ENCODE results near the gene THSD4.
"Not testable (repeated sequence)": the region's sequence is repeated elsewhere in the genome, so short reads cannot be mapped to it uniquely, and the experiment has no call there.

THSD4 gene

DNA sequence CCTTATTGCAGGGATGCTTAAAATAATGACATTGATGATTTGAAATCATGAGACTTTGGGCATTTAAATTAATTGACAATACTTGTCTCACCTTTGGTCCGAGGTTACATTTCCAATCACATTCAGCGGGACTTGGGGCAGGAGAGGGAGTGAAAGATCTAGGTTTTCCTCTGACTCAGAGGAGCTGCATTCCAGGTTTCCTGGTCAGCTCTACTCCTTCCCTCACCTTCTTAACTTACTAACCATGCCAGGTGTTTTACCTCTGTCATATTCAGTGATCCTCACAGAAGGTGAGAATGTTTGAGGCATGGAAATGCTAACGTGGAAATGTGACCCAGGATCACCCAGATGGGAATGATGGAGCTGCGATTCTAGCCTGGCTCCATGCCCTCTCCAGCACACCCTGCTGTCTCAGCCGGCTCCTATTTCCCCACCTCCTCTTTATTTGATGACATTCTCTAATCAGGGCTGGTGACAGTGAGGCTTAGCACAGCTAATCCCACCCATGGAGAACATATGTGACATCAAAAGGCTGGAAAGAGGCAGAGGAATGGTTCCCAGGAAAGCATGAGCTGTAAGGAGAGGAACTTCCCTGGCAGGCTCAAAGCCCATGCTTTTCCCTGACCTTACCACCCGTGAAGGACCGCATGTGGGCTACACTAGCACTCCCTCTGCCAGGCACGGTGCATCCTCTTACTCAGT is 38.7 kb downstream of the THSD4 start:
- FAIRE-seq, result no peak

DNA sequence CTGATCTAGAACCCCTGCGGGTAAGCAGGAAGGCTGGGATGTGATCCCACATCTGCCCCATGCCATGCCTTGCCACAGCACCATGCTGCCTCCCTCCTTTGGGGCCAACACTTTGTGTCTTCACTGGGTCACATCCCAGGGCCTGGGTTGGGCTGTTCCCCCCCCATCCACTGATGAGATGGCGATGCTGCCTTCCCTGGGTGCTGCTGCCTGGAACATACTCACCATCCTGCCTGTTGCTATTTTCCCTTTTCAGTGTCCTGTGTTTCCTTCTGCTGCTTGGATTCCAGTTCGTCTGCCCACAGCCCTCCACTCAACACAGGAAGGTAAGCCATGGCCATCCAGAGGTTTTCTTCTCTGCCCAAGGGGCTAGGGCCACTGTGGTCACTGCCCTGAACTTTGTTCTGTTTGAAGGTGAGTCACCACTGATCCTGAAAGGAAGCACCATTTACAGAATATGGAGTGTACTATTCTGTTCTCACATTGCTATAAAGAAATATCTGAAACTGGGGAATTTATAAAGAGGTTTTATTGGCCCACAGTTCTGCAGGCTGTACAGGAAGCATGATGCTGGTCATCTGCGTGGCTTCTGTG is 39.4 kb downstream of the THSD4 start:
- FAIRE-seq, result no peak

DNA sequence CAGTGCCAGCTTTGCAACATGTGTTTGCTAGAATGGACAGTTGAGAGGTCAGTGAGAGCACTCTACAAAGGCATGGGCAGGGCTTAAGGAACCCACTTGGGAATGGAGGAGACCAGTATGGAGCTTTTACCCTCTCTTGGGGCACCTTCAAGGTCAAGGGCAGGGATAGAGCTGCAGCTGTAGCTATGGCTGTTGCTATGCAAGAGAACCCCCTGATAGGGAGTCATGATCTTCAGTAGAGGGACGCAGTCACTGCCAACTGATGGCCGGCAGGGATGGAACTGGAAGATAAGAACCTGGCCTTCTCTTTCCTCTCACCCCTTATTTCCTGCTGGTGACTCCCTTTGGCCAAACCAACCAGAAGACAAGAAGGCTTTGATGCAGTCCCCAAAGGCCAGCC is 40.3 kb downstream of the THSD4 start:
- no peak for FAIRE-seq

DNA sequence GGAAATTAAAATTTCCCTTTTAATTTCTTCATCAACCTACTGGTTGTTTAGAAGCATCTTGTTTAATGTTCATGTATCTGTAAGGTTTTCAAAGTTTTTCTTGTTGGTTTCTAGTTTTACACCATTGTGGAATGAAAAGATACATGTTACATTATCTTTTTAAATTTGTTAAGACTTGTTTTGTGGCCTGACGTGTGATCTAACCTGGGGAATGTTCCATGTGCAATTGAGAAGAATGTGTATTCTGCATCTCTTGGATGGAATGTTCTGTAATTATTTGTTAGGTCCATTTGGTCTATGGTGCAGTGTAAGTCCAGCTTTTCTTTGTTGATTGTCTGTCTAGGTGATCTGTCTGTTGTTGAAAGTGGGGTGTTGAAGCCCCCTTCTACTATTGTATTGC is 45.7 kb downstream of the THSD4 start:
- FAIRE-seq, result no peak

DNA sequence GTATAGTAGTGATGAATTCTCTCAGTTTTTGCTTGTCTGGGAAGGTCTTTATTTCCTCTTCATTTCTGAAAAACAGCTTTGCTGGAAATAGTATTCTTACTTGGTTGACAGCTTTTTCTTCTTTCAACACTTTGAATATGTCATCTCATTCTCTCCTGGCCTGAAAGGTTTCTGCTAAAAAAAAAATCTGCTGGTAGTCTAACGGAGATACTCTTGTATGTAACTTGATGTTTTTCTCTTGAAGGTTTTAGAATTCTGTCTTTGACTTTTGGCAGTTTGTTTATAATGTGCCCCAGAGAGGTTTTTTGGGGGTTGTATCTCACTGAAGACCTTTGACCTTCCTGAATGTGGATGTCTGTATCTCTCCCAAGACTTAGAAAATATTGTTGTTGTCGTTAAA is 47.0 kb downstream of the THSD4 start:
- no peak for FAIRE-seq

DNA sequence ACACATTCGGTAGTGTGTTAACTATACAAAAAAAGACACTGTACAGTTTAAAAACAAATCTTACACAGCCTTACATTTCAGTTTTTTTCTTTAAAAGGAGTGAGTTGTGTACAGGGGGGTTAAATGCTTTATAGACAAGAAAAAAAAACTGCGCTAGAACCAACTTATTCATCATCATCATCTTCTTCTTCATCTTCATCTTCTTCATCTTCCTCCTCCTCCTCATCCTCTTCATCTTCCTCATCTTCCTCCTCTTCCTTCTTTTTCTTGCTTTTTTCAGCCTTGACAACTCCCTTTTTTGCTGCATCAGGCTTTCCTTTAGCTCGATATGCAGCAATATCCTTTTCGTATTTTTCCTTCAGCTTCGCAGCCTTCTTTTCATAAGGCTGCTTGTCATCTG is 49.3 kb downstream of the THSD4 start:
- FAIRE-seq, result not testable (repeated sequence)

DNA sequence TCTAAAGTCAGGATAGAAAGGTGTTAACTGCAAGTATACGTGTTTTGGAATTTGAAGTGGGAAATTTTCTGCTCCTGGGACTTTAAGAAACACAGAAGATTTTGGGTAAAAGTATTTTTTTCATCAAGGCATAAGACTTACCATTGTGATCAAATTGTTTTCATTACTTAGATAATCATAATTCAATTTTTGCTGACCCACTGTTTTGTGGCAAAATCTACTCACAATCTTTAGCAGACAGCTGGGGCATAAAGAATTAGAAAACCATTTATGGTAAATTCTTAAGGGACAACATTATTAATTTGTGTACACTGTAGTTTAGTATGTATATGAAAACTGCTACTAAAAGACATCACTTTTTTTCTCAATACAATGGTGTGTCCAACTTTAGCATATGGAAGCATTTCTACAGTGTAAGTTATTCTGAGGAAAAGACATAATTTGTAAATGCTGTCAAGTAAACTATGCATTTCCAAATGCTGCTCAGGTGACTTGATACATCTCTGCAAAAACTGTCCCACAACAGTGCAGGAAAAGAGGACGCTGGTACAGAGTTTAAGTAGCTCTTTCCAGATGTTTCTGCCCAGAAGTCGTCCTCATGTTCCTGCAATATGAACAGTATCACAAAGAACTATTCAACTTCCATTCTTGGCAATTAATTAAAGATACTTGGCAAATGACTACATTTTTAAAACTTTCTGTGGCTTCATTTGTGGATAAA is 52.3 kb downstream of the THSD4 start:
- no peak for FAIRE-seq

DNA sequence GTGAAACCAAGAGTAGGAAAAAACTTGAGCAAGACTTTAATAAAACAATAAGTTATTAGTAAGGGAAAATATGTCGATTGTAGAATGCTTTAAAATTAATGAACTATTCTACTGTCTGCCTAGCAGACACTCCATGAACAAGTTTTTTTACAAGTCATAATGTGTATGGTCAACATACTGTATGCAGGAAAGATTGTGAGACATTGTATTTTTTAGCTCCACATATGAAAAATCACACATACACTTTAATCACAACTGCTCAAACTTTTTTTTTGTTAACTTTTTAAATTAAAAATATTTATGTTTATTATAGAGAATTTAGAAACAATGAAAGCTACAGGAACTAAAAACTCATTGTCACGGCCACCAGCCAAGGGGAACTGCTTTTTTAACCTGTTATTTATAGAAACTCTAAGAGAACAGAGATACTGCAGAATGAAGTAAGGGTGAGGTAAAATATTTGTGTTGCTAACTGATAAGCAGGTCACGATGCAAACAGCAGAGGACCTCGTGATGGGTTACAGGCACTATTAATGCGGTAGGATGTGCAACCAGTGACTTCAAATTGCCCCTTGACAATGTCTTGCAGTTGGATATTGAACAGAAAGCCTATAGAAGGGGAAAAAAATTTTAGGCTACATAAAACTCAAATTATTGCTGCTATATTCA is 53.0 kb downstream of the THSD4 start:
- FAIRE-seq, result no peak

DNA sequence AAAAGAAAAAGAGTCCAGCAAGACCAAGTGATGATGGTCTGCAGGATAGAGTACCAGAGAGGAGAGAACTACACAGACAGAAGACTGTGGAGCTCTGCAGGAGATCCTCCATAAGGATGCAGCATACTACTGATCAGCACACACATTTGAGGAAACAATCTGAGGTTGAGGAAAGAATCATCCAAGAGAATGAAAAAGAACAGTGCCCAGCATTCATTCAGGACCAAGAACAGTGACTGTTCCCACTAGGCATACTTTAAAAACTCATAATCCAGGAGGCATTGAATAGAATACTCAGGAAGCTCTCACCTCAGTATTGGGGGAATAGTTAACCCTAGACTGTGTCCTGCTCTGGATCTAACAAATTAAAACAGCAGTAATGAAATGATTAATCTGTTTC is 54.9 kb downstream of the THSD4 start:
- no peak for FAIRE-seq

DNA sequence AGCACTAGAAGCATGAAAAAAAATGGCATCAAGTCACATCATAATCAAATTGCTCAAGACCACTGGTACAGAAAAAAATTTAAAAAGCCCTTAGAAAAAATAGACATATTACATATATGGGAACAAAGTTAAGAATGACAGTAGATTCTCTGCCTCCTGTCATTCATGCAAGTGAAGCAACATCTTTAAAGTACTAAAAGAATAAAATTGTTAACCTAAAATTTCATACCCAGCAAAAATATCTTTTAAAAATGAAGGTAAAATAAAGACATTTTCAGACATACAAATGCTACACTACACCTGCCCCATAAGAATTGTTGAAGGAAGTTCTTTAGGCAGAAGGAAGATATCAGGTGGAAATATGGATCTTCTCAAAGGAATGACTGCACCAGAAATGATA is 55.9 kb downstream of the THSD4 start:
- no peak for FAIRE-seq

DNA sequence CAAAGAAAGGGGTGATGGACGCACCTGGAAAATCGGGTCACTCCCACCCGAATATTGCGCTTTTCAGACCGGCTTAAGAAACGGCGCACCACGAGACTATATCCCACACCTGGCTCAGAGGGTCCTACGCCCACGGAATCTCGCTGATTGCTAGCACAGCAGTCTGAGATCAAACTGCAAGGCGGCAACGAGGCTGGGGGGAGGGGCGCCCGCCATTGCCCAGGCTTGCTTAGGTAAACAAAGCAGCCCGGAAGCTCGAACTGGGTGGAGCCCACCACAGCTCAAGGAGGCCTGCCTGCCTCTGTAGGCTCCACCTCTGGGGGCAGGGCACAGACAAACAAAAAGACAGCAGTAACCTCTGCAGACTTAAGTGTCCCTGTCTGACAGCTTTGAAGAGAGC is 59.1 kb downstream of the THSD4 start:
- FAIRE-seq, result not testable (repeated sequence)

DNA sequence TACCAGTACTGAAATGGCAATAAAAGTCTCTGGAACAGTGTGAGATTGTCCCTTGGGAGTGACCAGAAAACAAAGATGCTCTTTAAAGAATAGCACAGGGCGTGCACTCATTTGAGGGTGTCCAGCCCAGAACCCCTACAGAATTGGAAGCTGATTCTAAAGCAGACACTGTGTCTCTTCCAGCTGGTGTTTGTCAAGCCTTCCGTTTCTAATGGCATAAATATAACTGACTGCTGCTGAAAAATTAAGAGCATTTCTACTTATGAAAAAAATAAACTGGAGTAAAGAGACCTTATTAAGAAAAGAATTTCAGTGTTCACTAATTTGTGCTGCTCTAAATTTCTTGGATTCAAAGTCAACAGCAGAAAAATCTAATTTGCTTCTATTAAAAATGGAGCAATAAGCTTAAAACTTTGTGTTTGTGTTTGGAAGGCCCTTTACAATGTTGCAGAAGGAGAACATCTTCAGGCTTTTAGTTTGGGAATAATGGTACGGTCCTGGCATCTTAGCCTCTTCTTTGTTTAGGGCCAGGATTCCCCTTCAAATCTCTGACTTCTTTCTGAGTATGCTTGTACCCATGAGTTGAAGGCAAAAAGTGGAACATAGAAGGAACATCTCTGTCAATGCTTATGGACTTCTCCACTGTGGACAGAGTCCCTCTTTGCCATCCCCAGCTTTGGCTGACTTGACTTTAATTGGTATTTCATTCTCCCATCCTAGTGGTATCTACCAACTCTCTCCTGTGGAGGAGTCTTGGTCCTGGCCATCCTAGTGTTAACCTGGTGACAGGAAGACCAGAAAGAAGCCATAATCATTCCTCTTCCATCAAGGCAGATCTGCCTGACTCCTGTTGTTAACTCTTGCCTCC is 65.9 kb downstream of the THSD4 start:
- FAIRE-seq, result no peak

DNA sequence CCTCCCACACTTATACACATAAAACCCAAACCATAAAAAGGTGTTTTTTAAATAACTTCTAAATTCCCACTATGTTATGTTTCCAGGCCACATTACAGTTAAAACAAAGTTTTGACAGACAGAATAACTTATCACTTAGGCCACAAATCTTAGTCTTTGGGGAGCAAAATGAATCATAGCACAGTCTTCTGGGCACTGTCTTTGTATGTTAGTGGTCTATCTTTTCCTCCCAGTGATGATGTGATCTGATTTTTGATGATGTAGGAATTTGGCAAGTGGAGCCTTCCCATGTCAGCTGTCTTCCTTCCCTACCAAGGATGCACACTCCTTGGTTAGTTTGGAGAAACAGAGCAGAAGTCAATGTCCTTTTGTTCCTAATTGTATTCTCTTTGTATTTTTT is 67.3 kb downstream of the THSD4 start:
- FAIRE-seq, result no peak

DNA sequence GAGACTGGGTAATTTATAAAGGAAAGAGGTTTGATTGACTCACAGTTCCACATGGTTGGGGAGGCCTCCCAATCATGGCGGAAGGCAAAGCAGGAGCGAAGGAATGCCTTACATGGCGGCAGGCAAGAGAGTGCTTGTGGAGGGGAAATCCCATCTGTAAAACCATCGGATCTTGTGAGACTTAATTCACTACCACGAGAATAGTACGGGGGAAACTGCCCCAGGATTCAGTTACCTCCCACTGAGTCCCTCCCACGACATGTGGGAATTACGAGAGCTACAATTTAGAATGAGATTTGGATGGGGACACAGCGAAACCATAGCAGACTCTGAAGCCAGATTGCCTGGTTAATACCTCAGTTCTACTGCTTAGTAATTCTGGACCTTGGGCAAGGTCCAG is 67.8 kb downstream of the THSD4 start:
- no peak for FAIRE-seq

DNA sequence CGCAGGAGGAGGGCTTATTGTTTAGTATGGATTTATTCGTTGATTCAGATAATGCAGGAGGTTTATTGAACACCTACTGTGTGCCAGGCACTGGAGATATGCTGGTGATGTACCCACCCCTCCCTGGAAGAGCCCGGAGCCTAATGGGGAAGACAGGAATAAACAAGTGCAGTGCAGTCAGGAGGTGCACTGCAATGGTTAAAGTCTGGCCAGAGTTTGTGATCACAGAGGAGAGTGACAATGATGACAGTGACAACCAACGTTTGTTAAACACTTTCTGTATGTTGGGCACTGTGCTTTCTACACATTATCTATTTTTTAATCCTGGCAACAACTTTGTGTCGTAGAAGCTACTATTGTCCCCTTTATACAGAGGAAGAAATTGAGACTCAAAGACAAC is 70.4 kb downstream of the THSD4 start:
- no peak for FAIRE-seq

DNA sequence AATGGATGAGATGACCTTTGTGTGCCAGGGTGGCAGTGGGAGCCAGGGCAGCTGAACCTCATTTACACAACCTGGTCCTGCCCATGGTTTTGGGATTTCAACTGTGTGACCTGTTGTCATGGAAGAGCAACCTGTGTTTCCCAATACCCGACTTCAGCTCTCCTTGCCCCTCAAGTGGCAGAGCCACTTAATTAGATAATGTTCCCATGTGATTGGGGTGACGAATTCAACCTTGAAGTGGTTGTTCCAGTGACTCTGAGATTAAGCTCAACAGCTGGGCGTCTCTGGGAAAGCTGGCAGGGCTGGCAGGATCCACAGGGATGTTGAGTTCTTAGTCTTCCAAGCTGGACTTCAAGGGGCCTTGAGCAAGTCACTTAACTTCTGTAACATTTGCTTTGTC is 71.0 kb downstream of the THSD4 start:
- no peak for FAIRE-seq

DNA sequence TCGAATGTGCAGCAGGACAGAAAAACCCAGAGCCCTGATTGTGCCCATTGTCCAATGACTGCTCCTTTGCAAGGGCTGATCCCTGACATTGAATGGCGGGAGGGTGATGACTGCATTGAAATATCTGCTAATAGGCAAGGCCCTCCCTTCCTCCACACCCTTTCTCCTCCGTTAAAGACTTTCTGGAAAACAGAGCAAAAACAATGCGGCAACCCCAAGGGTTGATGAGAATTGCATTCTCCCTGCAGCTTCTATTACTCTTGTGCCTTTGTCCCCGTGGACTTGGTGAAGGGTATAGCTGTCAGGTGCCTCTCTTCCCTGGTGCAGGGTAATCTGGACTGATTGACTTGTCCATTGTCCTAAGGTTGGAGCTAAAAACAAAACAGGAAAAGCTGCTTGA is 71.8 kb downstream of the THSD4 start:
- no peak for FAIRE-seq

DNA sequence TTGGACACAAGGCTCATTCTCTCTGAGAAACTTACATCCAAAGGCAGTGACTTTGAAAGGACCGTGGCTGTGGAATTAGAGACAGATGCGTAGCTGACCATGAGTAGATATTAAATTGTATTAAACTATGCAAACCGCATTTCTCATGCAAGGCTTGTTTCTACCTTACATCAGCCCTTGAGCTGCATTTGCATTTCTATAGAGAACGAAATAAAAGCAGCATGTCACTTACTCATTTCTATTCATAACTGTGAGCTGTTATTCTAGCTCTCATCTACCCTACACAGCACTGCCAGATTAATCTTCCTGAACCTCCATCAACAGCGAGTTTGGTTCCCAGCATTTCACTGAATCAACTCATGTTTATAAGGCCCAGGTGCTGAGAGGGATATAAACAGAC is 72.3 kb downstream of the THSD4 start:
- no peak for FAIRE-seq

DNA sequence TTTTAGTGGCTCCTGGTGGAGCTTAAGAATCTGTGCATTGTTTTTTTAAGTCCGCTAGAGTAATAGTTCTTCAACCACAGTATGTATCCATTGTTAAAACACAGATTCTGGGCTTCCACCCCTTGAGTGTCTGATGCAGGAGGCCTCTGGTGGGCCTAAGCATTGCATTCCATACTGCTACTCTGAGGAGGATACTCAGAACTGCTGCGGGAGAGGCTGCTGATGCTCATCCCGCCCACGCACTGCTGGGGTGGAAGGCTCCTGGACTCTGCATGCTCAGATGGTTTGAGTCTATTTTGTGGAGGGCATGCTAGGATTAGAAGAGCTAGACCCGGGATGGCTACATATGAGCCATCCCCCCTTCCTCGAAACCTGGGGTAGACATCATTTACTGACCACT is 74.4 kb downstream of the THSD4 start:
- no peak for FAIRE-seq

DNA sequence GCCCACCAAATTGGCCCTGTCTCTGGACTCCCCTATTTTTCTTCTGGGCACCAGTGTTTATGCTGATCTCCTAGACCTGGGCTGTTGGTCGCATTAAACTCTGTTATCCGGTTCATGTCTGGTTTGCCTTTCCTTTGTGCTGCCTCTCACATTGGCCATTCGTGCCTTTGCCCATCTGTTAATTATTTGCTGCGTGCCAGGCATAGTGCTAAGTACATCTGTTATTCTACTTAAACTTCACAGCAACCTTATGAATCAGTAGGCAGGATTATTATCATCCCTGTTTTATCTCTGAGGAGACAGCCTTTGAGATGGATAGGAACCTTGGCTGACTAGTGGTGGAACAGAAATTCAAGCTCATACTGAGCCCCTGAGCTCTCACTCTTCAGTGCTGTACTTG is 76.0 kb downstream of the THSD4 start:
- no peak for FAIRE-seq

DNA sequence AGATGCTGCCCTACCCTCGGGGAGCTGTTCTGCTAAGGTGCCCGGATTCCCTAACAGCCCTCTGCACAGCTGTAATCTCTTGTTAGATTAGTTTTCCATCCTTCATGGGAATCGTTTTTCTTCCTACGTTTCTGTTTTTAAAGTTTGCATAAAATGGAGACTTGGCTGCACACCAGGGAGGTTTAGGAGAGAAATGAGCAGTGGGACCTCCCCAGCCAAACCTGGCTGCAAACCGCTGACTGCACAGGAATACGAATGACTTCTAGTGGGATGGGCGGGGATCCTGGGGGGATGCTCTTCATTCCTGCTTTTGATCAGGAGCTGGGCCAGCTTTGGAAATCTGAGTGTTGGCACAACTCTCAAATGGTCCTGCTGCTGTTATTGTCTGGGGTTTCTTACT is 77.5 kb downstream of the THSD4 start:
- no peak for FAIRE-seq

DNA sequence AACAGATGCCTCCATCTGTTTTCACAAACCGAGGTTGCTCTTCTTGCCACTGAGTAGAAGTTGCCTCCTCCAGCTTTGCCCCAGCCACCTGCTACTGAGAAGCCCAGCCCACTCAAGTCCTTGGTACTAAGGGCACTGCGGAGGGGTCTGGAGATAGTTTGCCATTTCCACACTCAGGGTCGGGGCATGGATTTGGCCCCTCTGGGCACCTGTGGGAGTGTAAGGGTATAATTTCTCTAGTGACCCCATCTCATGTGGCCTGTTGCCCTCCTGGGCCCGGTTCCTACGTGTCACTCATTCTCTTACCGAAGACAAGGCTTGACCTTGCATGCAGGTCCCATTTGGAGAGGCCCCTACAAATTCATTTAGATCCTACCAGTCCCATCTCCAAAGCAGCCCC is 79.0 kb downstream of the THSD4 start:
- no peak for FAIRE-seq

DNA sequence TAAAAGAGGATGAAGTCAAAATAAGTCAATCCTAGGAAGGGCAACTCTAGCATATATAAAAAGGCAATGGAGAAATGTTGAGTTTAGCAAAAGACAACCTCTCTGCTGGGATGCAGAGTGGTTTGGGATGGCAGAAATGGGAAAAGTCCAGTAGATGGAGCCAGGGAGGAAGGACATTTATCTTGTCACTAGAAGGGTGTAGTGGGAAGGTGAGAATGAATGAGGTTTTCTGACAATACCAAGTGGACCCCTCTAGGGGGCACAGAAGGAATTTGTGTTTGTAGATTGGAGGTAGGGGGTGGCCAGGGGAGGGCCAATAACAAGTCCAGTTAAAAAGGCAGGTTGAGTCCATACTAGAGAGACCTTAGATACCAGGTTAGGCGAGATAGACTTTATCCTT is 80.0 kb downstream of the THSD4 start:
- FAIRE-seq, result no peak
